ENCODE results near the gene UBTF. TPM values are rescaled to one million over a fixed set of nuclear protein-coding genes. Genes with fewer than 3 reads are reported as not detected.

Gene UBTF
- total and polyA plus RNA-seq, 2 of the 8 experiments (the other 6 are each of a cell fraction or from before 2014, with no cell fraction given): 14.7 to 106 TPM

GRCh38 chr17:44216694-44217093, 2.8 kb downstream of the UBTF start:
- no peaks in the 10 kb centered on the region for H3K9me3 ChIP-seq (ENCODE audit: insufficient read depth in 2 of 2, low read depth in 1 of 2, low read length in 1 of 2)
- peaks cover 20 to 42% (median 31%) of the 10 kb centered on the region in 4 experiments; a peak in 7 of 8 replicates for H3K36me3 ChIP-seq (ENCODE audit: control insufficient read depth in 2 of 4, insufficient read depth in 4 of 4, low read length in 3 of 4)
- H4K20me1 ChIP-seq (replicated peaks in 1 of 2; ENCODE audit: control insufficient read depth in 1 of 2, insufficient read depth in 2 of 2, low read length in 2 of 2): peaks cover 0 to 8% of the 10 kb centered on the region in 2 experiments
- no peak overlapping the region for H4K5ac ChIP-seq (ENCODE audit: insufficient read length, low read depth, low read length)
- no peak overlapping the region for H4K8ac ChIP-seq (ENCODE audit: extremely low read depth, insufficient read depth, low read length)
- H2BK12ac ChIP-seq (ENCODE audit: low read depth, low read length): no peak overlapping the region
- no peak overlapping the region for H2BK20ac ChIP-seq (ENCODE audit: low read length)
- no peak overlapping the region; a peak in 1 of 4 replicates for H3K4me2 ChIP-seq (ENCODE audit: insufficient read depth in 1 of 2, low read depth in 2 of 2, low read length in 2 of 2)
- FAIRE-seq: no peak
- H3K79me1 ChIP-seq (ENCODE audit: low read depth, low read length): peaks cover 9% of the 10 kb centered on the region
- CTCF ChIA-PET (ENCODE audit: partially characterized antibody): interaction anchor here (0.6 to 12.7 kb wide), 11 partner anchors 9 to 241 kb away, joined by 3 to 158 read pairs (median 5); partner anchors contain the start of gene GRN
- no peak overlapping the region for H3K27ac ChIP-seq (ENCODE audit: low read depth, low read length)
- H2AK5ac ChIP-seq (ENCODE audit: low read depth, low read length): no peak overlapping the region
- no peak overlapping the region for H2BK120ac ChIP-seq (replicated peaks; ENCODE audit: low read depth, low read length)
- no peak overlapping the region for H2BK5ac ChIP-seq (ENCODE audit: low read depth, low read length)
- no peak overlapping the region for H2AFZ ChIP-seq (ENCODE audit: low read length)
- no peak overlapping the region for H3K23ac ChIP-seq (ENCODE audit: insufficient read length)
- no peak overlapping the region for H3K4me3 ChIP-seq (ENCODE audit: extremely low read depth in 1 of 4, insufficient read depth in 2 of 4, low read depth in 3 of 4, low read length in 4 of 4)
- H3K18ac ChIP-seq (ENCODE audit: extremely low read depth, low read length): no peak overlapping the region
- H2BK15ac ChIP-seq (ENCODE audit: low read length): no peak overlapping the region
- WGBS, 2 experiments (ENCODE audit: extremely low coverage in 1 of 2, insufficient coverage in 1 of 2, insufficient read length in 1 of 2, insufficient replicate concordance in 2 of 2, low coverage in 1 of 2, low lambda C conversion rate in 2 of 2, missing lambda C conversion rate in 1 of 2): 90% methylated on average over 5 of the region's 5 CpGs; no CpG with 5 or more reads in 1 of the 2 experiments
- H3K27me3 ChIP-seq (replicated peaks in 1 of 4; ENCODE audit: control insufficient read depth in 3 of 4, extremely low read depth in 1 of 4, insufficient read depth in 3 of 4, low read length in 3 of 4): no peaks in the 10 kb centered on the region
- no peak overlapping the region for H4K91ac ChIP-seq (replicated peaks; ENCODE audit: insufficient read length, low read length)
- H3K4ac ChIP-seq (replicated peaks; ENCODE audit: insufficient read length, low read depth, low read length): no peak overlapping the region
- no peak for TF ChIP-seq SAP30 (IDR thresholded peaks at IDR 0.05; ENCODE audit: insufficient read depth, insufficient replicate concordance, low read length)
- TF ChIP-seq SRF (IDR thresholded peaks at IDR 0.05; ENCODE audit: low read depth, low read length): no peak
- TF ChIP-seq, protein P1, sequence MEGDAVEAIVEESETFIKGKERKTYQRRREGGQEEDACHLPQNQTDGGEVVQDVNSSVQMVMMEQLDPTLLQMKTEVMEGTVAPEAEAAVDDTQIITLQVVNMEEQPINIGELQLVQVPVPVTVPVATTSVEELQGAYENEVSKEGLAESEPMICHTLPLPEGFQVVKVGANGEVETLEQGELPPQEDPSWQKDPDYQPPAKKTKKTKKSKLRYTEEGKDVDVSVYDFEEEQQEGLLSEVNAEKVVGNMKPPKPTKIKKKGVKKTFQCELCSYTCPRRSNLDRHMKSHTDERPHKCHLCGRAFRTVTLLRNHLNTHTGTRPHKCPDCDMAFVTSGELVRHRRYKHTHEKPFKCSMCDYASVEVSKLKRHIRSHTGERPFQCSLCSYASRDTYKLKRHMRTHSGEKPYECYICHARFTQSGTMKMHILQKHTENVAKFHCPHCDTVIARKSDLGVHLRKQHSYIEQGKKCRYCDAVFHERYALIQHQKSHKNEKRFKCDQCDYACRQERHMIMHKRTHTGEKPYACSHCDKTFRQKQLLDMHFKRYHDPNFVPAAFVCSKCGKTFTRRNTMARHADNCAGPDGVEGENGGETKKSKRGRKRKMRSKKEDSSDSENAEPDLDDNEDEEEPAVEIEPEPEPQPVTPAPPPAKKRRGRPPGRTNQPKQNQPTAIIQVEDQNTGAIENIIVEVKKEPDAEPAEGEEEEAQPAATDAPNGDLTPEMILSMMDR (IDR thresholded peaks at IDR 0.05; ENCODE audit: control extremely low read depth in 1 of 3, insufficient read depth in 1 of 3, low read depth in 1 of 3, low read length in 3 of 3): no peak
- no peak for TF ChIP-seq GTF2F1 (IDR thresholded peaks at IDR 0.05; ENCODE audit: borderline replicate concordance, low read depth, low read length)
- no peak for TF ChIP-seq CEBPB (IDR thresholded peaks at IDR 0.05; ENCODE audit: low read depth, low read length)
- TF ChIP-seq JUND (IDR thresholded peaks at IDR 0.05; ENCODE audit: low read length): no peak
- no peak for TF ChIP-seq SP1 (IDR thresholded peaks at IDR 0.05; ENCODE audit: low read depth, low read length)
- no peak for TF ChIP-seq JUN (IDR thresholded peaks at IDR 0.05; ENCODE audit: low read depth, low read length)
- TF ChIP-seq SUZ12 (IDR thresholded peaks at IDR 0.05; ENCODE audit: low read length): no peak
- POLR2A ChIA-PET (ENCODE audit: partially characterized antibody): interaction anchor here (0.7 to 8.7 kb wide), 7 partner anchors 10 to 137 kb away, joined by 3 to 78 read pairs (median 5); partner anchors contain the start of genes ATXN7L3 and RUNDC3A
- no peak overlapping the region for H3K14ac ChIP-seq (ENCODE audit: insufficient read length)
- H3K56ac ChIP-seq (replicated peaks; ENCODE audit: insufficient read length, low read depth, low read length): no peak overlapping the region
- no peak overlapping the region for H3K9ac ChIP-seq (replicated peaks in 1 of 4; ENCODE audit: extremely low read depth in 1 of 4, low read depth in 3 of 4, low read length in 3 of 4)
- H3K79me2 ChIP-seq (ENCODE audit: control insufficient read depth in 1 of 2, insufficient read depth in 2 of 2, low read length in 2 of 2): peaks cover 11 to 23% of the 10 kb centered on the region in 2 experiments
- no peak for DNase-seq (ENCODE audit: low read depth in 1 of 2, low spot score in 2 of 2)
- peaks cover 16% of the 10 kb centered on the region for H3K23me2 ChIP-seq (ENCODE audit: low read depth, low read length)
- peaks cover 0 to 13% (median 3%) of the 10 kb centered on the region in 4 experiments; a peak in 5 of 7 replicates for H3K4me1 ChIP-seq (replicated peaks in 1 of 4; ENCODE audit: control insufficient read depth in 3 of 4, insufficient read depth in 4 of 4, low read length in 3 of 4)
